Measurements from ENCODE around the gene PTPRR.

The PTPRR gene

DNA sequence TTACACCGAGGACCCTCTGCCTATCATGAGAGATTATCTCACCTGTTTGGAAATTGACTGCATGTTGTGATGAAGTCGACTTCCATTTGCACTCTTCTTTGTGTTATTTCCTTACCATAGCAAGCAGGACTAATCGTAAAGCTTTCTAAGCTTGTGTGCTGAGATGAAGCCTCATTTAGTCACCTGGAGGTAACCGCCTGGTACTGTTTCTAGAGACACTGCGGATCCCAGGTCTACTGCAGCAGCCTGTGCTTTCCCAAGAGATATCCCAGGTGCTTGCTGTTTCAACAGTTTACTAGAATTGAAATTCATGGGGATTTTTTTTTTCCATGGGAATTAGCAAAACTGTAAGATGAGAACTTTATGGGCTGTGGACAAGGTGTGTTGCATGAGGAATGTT lies 131.8 kb downstream of the PTPRR start:
- no peak for DNase-seq

DNA sequence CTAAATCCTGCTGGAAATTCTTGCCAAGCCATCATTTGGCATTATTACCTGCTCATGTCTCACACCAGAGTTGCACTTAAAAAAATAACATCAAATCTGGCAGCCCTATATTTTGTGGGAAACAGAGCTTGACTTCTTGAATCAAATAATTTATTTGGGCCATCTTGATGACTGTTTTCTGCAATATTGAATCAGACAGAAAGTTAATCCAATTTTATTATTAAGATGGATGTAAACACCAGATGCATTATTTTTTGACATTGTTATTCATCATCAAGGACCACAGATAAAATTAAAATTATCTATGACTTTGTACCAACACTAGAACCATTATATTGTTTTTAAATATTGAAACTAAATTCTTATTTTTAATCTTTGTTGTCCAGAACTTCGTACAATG lies 132.9 kb downstream of the PTPRR start:
- no peak for DNase-seq

DNA sequence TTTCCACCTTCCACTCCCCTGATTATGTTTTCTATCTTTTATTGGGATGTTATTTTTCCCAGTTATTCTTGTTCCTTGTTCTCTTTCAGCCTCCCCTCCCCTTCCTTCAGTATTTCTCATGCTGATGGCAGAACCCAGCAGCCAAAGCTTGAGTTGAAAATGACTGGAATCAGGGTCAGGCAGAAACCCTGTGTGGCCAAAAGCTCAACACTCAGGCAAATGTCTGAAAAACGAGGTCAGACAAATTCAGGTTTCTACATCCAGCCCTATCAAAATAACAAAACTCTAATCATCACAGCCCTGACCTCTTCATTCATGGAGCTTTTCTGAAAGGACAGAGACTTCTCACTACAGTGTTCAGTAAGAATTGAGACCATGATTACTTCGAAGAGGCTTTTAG lies 134.6 kb downstream of the PTPRR start:
- no peak for DNase-seq

DNA sequence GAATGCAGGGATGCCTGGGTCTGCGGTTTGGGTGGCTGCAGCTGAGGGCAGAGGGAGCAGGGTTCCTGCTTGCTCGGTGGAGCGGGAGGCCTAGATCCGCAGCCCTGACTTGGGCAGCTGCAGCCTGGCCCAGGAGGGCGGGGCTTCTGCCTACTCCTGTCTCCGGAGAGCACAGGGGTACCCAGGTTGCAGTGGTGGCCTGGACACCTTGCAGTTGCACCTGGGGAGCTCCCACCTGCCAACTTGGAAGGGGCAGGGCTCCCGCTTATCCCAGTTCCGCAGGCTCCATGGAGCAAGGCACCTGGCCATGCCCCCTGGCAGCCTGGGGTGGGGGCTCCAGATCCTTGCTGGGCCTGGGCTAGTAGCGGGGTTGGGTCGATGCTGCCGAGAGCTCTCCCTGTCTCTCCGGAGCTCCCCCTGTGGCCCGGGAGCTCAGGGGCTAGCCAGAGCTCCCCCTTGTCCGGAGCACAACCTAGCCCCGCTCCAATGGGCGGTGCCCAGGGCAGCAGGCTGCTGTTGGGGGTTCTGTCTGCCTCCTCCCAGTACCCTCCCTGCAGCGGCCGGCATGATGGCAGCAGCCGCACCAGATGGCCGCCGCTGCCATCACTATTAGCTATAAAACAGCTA lies 136.4 kb downstream of the PTPRR start:
- DNase-seq = no peak

DNA sequence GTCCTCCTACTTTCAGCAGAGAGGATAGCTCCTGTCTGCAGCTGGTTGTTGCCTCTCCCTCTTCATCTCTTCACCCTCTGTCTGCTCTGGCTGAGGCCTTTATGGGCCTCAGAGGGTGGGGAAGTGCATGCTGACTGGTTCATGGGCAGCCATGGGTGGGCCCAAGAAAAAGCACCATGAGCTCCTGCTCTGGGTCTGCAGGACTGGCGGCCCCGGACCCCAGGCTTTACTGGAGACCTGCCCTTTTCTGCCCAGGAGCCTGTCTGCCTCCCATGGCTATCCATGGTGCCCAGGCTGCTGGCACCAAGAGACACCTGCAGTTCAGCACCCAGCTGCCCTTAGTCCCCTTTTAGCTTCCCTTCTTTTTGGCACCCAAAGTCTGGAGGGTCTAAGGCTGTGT lies 137.1 kb downstream of the PTPRR start:
- DNase-seq = no peak

DNA sequence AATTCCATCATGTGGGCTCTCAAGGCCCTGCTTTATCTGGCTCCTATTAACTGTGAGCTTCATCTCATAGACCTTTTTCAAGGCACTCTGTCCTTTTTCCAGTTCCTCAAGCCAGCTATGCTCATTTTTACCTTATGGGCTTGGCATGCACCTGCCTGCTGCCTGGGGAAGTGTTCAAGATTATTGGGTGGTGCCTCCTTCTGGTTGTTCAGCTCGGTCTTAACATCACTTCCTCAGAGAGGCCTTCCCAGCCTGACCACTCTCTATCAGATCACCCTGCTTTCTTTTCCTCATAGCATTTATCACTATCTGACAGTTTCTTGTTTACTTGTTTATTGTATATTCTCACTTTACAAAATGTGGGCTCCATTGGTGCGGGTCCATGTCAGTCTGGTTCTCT lies 141.3 kb downstream of the PTPRR start:
- DNase-seq = no peak

DNA sequence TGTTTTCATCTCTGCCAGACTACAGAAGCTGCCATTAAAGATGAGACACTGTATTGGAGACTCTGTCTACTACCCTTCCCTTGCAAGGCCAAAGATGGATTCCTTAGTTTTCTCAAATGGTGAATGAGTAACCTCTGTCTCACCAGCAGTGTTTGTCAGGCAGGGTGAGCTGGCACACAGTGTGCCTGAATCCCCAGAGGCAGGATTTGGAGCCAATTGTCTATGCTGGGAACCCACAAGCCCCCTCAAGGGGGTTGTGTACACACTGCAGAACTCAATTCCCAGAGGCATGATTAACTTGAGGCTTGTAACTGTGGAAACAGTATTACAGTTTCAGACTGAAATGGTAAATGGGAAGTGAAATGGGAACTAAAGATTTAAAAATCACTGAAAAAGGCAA lies 146.5 kb downstream of the PTPRR start:
- DNase-seq = no peak

DNA sequence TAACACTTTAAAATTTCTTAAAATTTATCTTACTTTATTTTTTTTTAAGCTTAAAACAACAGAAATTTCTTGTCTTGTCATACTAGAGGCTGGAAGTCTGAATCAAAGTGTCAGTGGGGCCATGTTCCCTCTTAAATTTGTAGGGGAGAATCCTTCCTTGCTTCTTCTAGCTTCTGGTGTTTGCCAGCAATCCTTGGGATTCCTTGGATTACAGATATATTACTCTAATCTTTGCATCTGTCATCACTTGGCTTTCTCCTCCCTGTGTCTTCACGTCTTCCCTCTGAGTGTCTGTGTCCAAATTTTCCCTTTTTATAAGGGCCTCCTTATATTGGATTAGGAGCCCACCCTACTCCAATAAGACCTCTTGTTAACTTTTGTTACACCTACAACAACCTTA lies 147.7 kb downstream of the PTPRR start:
- DNase-seq = no peak

DNA sequence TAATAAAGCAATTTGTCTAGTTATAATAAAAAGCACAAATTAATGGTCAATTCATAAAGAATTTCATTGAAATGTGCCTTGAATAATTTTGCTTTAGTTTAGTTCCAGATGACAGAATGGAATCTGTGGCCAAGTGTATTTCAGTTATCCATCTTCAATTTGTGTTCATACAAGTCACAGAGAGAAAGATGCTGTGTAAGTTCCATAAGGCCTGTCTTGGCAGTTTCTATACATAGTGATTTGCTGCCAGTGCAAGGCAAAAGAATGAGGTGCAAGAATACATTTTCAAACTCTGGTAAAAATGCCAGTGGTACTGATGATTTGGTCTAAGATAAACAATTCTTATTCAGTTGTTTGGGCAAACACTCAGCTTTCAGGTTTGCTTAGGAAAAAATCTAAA lies 149.0 kb downstream of the PTPRR start:
- DNase-seq = no peak

DNA sequence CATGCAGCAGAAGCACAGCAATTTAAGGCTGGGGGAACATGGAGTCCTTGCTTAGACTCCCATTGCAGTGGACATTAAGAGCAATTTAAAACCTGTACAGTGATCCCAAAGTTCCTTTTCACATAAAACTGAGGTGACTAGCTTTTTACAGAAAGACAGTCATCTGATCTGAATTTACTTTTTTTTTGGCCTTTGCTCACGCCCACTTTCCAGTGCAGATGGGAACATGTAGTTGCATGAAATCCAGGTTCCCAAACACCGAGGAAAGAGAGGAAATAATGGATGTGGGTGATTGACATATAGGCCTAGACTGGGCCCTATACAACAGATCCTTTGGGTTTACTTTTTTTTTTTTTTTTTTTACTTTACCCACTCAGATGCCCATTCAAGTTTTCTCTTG lies 156.9 kb downstream of the PTPRR start:
- DNase-seq = no peak

DNA sequence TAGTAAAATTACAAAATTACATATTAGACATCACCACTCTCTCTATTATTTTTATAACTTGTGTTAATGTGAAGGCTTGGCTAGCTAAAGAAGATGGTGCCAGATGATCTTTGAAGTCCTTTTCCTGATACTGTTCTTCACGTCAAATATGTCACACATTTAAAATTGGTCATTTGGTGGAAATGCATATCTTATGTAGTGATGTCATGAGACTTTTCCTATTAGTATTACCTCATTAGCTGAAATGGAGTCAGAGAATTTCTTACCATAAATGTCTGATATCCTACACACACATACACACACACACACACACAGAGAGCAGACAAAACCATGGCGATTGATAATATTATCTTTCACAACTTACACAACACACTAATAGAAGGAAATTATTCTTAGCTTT lies 158.5 kb downstream of the PTPRR start:
- no peak for DNase-seq

DNA sequence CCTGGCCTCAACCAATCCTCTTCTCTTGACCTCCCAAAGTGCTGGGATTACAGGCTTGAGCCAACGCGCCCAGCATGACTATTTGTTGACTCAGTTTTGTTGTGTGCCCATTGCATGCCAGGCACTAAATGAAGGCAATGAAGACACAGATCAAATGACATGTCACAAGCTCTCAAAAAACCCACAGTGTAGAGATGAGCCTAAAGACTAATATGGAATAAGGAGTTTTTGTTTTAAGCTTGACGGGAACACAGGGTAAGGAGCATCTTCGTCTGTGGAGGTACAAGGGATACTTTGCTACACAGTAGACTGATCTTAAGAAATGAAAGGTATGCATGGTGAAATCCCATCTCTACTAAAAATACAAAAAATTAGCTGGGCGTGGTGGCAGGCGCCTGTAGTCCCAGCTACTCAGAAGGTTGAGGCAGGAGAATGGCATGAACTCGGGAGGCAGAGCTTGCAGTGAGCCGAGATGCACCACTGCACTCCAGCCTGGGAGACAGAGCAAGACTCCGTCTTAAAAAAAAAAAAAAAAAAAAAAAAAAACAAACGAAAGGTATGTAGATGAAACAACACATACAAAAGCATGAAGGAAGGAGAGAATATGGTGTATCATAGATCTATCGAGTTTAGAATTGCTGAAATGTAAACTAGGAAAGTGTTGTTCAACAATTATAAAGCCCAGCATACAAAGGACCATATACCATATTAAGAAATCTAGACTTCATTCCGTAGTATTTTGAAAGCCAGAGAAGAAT lies 161.2 kb downstream of the PTPRR start:
- no peak for DNase-seq

DNA sequence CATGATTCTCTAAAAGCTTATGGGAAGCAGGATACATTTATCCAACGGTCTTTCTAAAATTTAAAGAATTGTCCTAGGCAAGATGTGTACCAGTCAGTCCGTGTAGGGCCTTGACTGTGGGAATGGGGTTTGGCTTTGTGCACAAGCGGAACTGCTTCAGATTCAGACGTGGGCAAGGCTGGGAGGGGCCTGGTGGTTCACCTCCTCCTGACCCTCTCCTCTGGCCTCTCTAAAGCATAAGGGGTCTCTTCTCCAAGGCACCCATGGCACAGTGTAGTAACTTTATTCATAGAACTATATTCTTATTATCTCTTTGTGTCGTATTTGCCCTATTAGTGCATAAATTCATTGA lies 162.1 kb downstream of the PTPRR start:
- no peak for DNase-seq

DNA sequence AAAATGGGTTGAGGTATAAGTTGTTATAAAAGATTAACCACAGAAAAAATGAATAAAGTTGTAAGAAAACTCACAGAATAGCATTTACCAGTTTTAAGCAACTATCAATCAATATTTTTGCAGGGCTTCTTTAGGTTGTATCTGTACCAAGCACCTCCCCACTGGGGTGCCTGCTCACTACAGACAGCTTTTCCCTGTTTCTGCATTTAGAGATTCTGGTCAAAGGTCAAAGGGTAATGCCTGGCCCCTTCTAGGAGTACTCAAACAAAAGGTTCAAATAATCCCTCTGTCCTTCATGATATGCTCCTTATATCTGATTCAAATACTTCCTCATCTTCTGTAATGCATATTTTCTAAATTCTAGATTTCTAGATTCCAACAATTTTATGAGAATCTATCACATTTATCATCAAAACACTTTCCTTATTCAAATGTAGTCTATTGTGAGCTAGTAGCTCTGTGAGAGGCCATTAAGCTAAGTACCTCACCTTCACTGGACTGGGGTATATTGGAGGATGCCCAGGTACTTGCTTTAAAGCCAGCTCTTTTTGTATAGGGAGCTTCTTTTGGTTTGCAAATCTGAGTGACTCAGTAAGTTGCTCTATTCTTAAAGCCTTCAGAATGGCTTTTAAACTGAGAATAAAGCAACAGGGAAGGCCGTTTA lies 162.6 kb downstream of the PTPRR start:
- no peak for DNase-seq

DNA sequence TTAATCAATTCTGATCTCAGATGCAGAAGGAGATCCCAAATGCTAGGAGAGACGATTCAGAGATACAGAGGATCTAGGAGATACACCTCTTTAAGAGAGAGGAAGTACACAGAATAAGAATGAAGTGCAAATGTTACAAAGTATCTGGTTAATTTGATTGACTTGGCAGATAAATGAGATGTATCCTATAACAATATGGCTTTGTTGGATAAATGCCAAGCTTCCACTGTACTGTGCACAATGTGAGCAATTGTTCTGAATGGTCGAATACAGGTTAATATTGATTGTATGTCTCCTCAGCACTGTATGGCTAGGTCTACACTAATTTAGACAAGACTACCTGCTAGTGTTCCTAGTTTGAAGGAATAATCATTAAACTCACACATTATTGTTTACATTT lies 163.7 kb downstream of the PTPRR start:
- DNase-seq = no peak

DNA sequence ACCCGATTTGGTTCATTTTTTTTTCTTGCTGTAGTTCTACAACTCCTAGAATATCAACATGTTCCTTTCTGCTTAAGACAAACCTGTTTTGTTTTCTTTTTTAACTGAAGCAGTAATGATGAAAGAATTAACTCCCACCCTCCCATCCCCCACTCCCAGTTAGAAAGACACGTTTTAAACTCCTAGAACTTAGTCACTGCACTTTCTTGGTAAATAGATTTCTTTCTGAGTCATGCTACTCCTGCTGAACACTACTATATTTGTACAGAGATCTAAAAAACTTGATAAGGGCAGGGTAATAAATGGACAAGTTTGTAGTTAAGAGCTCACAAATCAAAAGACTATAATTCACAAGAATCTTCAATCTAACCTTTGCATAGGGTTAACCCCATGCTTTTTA lies 164.4 kb downstream of the PTPRR start:
- no peak for DNase-seq

DNA sequence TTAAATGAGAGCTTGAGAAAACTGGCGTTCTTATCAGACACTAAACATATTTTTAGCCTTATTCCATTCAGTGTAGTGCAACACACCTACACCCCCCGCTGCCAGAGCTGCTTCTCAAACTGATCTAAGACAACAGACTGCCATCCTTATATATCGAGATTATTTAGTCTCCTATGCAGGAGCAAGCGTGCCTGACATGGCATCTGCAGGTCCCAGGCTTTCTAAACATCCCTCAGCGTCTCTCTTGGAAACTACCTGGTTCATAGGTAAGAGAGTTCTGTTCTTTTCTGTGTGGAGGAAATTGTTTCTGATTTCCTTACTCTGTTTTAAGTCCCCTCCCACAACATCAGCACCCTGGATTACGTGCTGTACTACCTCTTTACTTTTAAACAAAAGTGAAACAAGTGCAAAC lies 166.2 kb downstream of the PTPRR start:
- DNase-seq = no peak

DNA sequence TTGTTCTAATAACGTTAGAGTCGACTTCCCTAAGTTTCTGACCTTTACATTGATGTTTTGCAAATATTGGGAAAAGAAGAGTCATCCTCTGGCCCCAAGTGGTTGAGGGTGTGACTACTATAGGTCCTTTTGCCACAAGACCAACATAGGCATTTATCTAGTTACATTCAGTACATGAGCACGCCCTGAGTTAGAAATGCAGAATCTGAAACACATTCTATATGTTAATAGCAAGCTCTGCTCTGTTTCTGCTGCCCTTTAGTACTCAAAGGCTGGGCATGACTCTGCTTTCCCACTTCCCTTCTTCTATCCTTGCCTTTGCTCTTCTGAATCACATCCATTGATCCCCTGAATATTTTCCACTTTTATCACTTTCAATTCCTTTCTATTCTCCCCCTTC lies 168.2 kb downstream of the PTPRR start:
- DNase-seq = no peak

DNA sequence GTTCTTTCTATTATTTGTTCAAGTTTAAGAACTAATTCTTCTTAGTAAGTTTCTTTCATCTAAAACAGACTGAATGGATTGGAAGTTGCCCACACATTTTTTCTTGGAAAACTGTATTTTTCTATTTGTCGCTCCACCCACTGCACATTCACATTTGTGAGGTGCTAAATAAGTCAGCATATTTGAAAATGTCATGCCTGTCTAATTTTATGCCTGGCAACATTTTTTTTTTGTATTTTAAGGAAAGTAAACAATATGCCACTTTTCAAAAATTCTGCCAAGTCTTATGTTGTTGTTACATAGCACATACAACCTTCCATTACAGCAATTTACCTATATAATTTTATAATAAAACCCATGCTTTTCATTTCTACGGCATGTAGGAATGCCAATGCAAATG lies 170.6 kb downstream of the PTPRR start:
- DNase-seq = no peak

DNA sequence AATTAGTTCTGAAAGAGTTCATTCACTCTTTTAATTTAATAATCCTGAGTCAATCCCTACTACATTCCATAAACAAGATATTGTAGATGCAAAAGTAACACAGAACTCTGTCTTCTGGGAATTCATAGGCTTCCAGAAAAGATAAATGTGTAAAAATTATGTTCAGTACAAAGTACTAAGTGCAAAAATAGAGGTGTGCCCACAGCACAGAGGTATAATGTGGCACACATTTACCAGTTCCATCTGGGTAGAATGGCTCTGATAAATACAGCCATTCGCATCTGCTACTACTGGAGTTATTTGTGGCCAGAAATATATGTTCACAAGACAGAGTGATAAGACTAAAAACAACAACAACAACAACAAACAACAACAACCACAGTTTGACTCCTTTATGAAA lies 171.7 kb downstream of the PTPRR start:
- no peak for DNase-seq

DNA sequence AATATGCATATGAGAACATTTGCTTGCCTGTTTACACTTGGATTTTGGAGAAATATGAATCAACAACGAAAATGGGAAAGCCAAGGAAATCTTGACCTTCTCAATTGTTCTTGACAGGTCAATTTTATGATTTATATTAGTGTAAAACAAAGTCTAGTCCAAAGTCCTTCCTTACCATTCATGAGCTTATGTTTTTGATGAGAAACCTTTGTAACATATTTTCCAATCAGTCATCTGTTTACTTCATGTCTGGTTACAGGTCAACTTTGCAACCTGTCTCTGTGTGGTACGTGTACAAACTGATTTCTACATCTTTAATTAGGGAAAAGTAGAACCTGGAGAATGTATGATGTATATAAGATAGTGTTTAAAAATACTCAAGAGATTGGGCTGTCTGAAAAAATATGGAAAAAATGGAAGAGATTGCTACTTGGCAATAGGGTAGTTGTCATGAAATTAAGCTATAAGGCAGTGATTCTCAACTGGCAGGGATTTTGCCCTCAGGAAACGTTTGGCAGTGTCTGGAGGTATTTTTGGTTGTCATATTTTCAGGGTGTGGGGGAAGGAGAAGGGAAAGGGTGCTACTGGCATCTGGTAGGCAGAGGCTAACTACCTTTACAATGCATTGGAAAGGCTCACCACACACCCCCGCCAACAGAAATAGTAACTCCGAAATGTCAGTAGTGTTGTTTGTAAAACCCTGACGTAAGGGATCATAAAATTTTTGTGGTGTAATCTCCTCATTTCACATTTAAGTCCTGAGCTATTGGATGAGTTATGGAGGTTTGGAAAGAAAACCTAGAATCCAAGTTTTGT lies 172.9 kb downstream of the PTPRR start:
- no peak for DNase-seq

DNA sequence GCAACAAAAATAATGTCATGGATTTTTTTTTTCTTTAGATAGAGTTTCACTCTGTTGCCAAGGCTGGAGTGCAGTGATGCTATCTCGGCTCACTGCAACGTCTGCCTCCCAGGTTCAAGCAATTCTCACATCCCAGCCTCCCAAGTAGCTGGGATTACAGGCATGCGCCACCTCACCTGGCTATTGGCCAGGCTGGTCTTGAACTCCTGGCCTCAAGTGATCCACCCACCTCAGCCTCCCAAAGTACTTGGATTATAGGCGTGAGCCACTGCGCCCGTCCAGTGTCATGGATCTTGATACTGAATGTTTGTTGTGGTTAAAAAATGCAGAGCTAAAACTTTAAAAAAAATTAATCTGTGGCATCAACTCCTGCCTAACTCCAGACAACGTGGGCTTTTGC lies 175.5 kb downstream of the PTPRR start:
- DNase-seq = no peak

DNA sequence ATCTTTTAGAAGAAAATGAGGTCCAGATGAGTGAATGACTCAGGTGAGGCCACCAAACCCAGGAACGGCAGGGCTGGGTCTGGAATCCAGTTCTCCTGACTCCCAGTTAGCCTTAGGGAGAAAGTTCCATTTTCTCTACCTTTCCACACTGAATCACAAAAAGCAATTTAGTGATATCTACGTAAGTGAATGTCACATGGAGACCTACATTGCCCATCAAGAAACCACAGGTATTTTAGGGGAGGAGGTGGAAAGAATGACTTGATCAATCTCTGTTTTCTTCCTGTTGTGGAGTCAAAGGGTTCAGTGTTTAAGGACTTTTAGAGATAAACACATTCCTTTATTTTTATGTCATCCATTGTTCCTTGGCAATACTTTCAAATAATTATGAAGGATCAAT lies 176.4 kb downstream of the PTPRR start:
- no peak for DNase-seq

DNA sequence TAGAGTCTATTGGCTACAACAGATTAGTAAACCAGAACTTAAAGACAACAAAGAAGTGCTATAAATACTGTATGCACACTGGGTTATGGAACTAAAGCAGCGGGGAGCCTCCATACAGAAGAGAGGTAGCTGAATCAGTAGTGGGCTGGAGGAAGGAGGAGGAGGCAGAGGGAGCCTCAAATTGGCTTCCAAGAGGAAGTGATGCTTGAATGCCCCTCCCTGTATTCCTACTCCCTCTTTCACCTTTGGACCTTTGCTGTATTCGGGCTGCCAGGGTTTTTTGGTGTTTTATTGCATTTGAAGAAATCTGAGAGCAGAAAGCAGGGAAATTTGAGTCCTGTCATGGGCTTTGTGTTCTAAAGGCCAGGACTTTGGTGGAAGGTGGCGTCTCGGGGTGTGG lies 179.3 kb downstream of the PTPRR start:
- DNase-seq = no peak

All from midbrain (tissue), 1 donor.